ENCODE data around the gene GARNL3.
A peak's percentile ranks its signal among the peaks of the same experiment; 100 is the strongest.

GARNL3 gene

DNA sequence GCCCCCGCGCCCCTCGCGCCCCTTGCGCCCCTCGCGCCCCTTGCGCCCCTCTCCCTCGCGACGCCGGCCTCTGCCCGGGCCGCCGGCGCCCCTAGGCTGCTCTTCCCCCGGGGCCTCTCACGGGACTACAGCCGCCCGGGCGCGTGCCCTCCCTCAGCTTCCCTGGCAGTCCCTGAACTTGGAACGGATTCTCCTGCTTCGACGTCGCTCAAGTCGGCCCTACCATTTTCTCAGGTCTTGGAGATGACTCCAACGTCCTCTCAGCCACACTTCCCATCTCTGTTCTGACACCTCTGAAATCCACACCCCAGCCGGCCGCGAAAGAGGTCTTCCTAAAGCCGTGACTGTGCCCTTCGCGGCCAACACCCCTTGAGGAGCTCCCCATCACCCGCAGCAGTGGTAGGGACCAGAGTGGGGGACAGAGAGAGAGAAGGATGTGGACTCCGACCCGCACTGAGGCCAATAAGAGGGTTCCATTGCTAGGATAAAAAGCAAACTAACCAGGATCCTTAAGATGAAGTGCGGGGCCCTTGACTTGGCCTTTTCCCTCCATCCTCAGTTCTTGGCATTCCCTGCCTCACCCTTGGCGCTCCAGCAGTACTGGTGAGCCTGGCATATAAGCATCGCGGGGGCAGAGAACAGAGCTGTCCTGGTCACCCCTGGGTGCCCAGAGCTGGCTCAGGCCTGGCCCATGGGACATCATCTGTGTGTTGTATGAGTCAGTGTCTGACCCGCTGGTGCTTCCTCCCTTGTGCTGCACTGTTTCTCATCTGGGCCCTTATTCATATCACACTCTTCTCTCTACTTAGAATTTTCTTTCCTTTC is 38.6 kb upstream of the GARNL3 start:
- Mint-ChIP-seq H3K4me3 (peak overlapping the region; percentile 72), H3K27ac (peak overlapping the region; percentile 9), H3K4me1 (ENCODE audit: low read depth) (peaks cover 23% of the 10 kb centered on the region), H3K9me3 (no peaks in the 10 kb centered on the region), H3K27me3 (peaks cover 48% of the 10 kb centered on the region), H3K36me3 (ENCODE audit: low read depth) (peaks cover 5% of the 10 kb centered on the region)
- intact Hi-C loops (cut with micrococcal nuclease) = loop anchor here (2.0 to 10.0 kb wide), 3 partner anchors 19 to 199 kb away; partner anchors contain the start of genes SLC2A8 and ZNF79

DNA sequence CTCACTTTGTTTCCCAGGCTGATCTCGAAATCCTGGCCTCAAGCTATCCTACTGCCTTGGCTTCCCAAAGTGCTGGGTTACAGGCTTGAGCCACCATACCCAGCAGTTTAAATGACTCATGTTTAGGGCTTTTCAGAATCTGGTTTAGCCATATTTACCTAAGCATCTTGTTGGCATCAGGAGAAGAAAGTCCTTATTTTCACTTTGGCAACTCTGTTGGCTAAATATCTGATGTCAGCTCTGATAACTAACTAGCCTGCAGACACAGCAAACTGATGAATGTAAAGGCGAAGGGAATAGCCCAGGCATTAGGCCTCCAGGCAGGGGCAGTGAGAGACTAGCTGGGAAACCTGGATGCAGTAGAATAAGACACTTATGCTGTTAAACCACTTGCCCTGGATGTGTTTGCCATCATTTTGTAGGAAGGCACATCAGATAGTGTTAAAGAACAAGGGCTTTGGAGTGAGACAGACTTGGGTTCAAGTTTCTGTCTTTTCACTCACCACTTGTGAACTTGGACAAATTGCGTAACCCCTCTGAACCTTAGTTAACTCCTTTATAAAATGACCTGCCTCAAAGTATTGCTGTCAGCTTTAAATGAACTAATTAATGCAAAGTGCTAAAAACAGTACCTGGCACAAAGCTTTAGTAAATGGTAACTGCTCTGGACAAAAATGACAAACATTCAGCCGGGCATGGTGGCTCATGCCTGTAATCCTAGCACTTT is 34.7 kb upstream of the GARNL3 start:
- Mint-ChIP-seq H3K27ac (no peak overlapping the region), H3K4me1 (ENCODE audit: low read depth) (peaks cover 7% of the 10 kb centered on the region), H3K27me3 (peaks cover 30% of the 10 kb centered on the region), H3K36me3 (ENCODE audit: low read depth) (no peaks in the 10 kb centered on the region), H3K4me3 (no peak overlapping the region), H3K9me3 (no peaks in the 10 kb centered on the region)
- intact Hi-C loops (cut with micrococcal nuclease) = loop anchor here (5.0 to 10.0 kb wide), 2 partner anchors 167 to 195 kb away; partner anchors contain the start of genes SLC2A8 and ZNF79

DNA sequence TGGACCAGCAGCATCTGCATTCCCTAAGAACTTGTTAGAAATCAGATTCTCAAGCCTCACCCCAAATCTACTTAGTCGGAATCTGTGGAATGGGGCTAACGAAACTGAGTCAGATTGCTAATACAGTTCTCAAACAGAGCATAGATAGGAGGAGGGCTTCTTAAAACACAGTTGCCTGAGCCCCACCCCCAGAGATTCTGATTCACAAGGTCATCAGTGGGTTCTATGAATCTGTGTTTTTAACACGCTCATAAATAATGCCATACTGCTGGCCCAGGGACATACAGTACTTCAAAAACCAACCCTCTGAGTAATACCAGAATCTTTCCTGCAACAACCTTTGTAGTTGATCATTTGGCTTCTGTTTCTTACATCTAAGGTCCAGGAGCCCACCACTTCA is 32.9 kb upstream of the GARNL3 start:
- Mint-ChIP-seq H3K9me3 (no peaks in the 10 kb centered on the region), H3K4me1 (ENCODE audit: low read depth) (no peaks in the 10 kb centered on the region), H3K36me3 (ENCODE audit: low read depth) (no peaks in the 10 kb centered on the region), H3K4me3 (no peak overlapping the region), H3K27ac (no peak overlapping the region), H3K27me3 (peaks cover 24% of the 10 kb centered on the region)
- intact Hi-C loops (cut with micrococcal nuclease) = no loop called here

DNA sequence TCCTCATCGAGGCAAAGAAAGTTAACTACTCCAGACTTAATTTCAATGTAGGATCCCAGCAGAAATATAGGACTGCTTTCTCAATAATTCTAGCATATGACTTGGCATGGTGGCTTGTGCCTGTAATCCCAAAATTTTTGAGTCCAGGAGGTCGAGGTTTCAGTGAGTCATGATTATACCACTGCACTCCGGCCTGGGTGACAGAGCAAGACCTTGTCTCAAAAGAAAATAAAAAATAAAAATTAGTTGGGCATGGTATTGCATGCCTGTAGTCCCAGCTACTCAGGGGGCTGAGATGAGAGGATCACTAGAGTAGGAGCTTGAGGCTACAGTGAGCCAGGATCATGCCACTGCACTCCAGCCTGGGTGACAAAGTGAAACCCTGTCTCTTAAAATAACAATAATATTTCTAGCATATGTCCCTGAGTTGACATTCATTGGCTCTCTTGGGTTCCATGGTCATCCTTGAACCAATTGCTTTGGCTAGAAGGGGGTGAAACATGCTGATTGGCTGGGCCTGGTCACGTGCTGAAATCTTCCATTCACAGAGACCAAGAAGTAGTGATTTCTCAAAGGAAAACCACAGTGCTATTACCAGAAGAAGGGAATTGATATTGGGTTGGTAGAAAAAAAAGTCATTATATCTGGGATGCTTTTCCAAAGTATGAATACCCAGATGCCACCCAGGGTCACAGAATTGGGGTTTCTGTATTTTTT is 31.6 kb upstream of the GARNL3 start:
- H3K4me1 Mint-ChIP-seq (ENCODE audit: low read depth) = no peaks in the 10 kb centered on the region
- H3K4me3 Mint-ChIP-seq = no peak overlapping the region
- intact Hi-C loops (cut with micrococcal nuclease) = no loop called here
- peaks cover 14% of the 10 kb centered on the region for H3K27me3 Mint-ChIP-seq
- H3K36me3 Mint-ChIP-seq (ENCODE audit: low read depth) = no peaks in the 10 kb centered on the region
- no peak overlapping the region for H3K27ac Mint-ChIP-seq
- H3K9me3 Mint-ChIP-seq = no peaks in the 10 kb centered on the region

DNA sequence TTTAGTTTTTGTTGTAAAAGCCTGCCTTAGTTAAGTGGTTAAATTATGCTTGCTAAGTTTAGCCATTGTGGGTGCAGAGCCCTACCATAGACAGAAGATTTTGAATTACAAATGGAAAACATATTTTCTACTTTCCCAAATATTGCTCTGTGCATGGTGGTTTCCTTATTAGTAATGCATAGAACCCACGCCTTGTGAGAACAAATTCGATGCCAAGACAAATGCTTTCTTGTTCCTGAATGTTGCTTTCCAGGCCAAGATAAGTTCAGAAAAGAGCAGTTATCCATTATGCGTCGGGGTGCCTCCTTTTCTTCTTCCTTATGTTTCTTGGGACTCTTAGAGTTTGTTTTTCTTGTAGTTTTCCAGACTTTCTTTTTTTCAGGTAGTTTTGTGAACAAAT is 31.0 kb upstream of the GARNL3 start:
- Mint-ChIP-seq H3K27ac (no peak overlapping the region), H3K4me3 (no peak overlapping the region), H3K27me3 (peaks cover 14% of the 10 kb centered on the region), H3K9me3 (no peaks in the 10 kb centered on the region), H3K36me3 (ENCODE audit: low read depth) (no peaks in the 10 kb centered on the region), H3K4me1 (ENCODE audit: low read depth) (no peaks in the 10 kb centered on the region)
- intact Hi-C loops (cut with micrococcal nuclease) = no loop called here

DNA sequence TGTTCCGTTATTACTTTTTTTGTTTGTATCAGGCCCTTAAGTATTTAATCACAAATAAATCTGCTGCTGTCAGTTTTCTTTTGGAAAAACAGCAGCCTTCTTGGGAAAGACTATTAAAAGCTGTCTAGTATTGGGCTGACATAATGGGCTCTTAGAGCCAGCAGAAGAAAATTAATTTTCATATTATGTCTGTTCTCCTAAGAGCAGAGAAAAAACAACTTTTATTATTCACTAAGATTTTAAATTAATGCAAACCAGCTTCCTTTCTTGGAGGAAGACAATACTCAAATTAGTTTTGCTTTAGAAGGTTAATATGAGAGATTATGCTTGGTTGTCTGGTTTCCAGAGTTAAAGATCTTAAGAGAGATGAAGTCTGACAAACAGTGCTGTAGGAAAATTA is 30.6 kb upstream of the GARNL3 start:
- H3K27me3 Mint-ChIP-seq = peaks cover 12% of the 10 kb centered on the region
- H3K36me3 Mint-ChIP-seq (ENCODE audit: low read depth) = no peaks in the 10 kb centered on the region
- H3K4me1 Mint-ChIP-seq (ENCODE audit: low read depth) = no peaks in the 10 kb centered on the region
- intact Hi-C loops (cut with micrococcal nuclease) = no loop called here
- no peak overlapping the region for H3K4me3 Mint-ChIP-seq
- H3K27ac Mint-ChIP-seq = no peak overlapping the region
- H3K9me3 Mint-ChIP-seq = no peaks in the 10 kb centered on the region

DNA sequence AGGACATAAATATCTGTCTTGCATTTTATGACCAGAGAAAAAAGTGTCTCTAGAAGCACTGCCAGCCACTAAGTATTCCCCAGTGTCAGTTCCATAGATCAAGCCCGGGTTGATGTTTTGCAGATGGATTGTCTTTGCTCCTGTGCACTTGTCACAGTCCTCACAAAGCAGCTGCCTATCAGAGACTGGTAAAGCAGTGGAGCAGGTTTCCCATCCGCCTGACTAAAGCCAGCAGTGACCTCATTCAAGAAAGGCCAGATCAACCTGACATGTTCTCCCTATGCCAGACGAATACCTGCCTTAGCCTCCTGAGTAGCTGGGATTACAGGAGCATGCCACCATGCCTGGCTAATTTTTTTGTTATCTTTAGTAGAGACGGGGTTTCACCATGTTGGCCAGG is 26.8 kb upstream of the GARNL3 start:
- Mint-ChIP-seq H3K27ac (no peak overlapping the region), H3K9me3 (no peaks in the 10 kb centered on the region), H3K36me3 (ENCODE audit: low read depth) (no peaks in the 10 kb centered on the region), H3K4me3 (no peak overlapping the region), H3K27me3 (peaks cover 6% of the 10 kb centered on the region), H3K4me1 (ENCODE audit: low read depth) (no peaks in the 10 kb centered on the region)
- intact Hi-C loops (cut with micrococcal nuclease) = no loop called here

DNA sequence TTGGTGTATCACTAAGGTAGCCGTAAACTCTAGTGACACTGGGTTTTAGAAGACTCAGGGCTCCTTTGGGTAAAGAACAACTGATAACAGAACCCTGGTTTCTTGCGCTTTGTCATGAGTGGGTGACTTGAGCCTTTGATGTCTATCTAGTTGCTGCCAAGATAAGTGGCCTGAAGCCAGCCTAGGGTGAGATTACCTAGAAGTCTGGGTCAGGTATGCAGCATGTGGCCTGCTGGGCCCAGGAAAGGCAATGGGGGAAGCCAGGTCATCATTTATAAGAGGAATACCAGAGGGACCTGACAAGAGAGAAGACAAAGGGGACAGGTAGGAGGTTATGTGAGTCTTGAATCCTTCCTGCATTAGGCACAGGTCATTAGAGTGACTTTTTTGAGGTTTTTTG is 23.2 kb upstream of the GARNL3 start:
- no peak overlapping the region for H3K27ac Mint-ChIP-seq
- intact Hi-C loops (cut with micrococcal nuclease) = no loop called here
- no peaks in the 10 kb centered on the region for H3K36me3 Mint-ChIP-seq (ENCODE audit: low read depth)
- H3K9me3 Mint-ChIP-seq = no peaks in the 10 kb centered on the region
- no peak overlapping the region for H3K4me3 Mint-ChIP-seq
- peaks cover 2% of the 10 kb centered on the region for H3K27me3 Mint-ChIP-seq
- H3K4me1 Mint-ChIP-seq (ENCODE audit: low read depth) = peaks cover 6% of the 10 kb centered on the region

DNA sequence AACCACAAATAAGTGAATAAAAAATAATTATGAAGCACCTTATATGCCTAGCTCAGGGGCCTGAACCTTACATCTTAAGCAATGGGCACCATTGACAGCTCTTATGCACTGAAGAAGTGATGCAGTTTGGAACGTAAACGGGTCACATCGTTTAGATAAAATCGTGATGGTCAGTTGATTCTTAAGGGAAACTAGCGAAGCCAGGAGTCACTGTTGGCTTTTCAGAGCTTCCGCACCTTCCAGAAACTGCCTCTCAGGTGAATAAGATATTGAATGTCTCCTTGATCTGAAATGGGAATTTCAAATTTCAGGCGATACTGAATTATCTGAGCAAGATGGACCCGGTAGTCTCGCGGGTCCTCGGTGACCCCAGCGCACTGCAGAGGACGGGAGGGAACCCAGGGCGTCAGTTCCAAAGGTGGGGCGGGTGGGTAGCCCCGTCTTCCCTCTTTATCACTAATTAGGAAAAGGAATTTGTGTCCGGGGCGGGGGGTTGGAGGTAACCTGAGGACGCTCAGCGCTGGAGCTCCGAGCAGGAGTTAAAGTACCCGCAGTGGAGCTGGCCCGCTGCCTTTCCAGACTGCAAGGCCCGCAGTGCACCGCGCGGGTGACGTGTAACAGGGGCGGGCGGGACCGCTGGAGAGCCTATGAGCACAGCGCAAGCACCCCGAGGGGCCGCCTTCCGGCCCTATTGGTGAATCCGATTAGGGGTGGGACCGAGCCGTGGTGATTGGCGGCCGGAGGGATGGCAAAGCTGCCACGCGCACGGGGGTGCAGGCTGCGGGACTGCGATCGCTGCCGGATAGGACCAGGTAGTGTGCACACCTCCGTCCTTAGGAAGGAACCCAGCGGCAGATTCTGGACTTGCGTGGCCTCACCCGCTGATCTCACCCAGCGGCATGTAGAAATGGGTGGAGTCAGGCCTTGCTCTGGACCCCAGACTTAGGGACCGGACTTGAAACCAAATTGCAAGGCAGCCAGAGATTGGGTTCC is 19.7 kb upstream of the GARNL3 start:
- peaks cover 7% of the 10 kb centered on the region for H3K4me1 Mint-ChIP-seq (ENCODE audit: low read depth)

DNA sequence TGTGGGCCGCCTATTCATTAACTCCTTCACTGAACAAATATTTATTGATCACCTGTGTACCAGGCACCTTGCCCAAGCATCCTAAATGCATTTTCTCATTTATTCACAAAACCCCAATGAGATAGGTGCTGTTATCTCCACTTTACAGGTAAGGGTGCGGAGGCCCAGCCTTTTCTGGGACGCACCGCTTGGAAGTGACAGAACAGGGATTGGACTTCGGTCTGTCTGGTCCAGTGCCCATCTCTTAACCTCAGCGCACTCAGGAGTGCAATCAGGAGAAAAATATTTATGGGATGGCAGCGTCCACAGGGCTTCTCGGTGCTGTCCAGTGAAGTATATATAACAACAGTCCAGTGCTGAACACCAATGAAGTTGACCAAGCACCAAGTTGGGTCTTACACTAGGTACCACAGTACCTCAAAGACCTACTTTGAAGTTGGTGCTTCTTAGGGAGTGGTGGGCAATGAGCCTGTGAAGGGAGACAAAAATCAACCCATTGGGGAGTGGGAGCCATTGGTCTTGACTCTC is 18.9 kb upstream of the GARNL3 start:
- H3K27me3 Mint-ChIP-seq = peaks cover 8% of the 10 kb centered on the region
- peak overlapping the region; percentile 89 for H3K4me3 Mint-ChIP-seq
- no peaks in the 10 kb centered on the region for H3K9me3 Mint-ChIP-seq
- no peaks in the 10 kb centered on the region for H3K36me3 Mint-ChIP-seq (ENCODE audit: low read depth)
- peaks cover 7% of the 10 kb centered on the region for H3K4me1 Mint-ChIP-seq (ENCODE audit: low read depth)
- H3K27ac Mint-ChIP-seq = peak overlapping the region; percentile 87
- intact Hi-C loops (cut with micrococcal nuclease) = loop anchor here (2.0 kb wide), 1 partner anchor 21 kb away; no protein-coding TSS in a partner anchor

More for the DNA sequence above, 19.7 kb upstream of the GARNL3 start:
- no peaks in the 10 kb centered on the region for H3K36me3 Mint-ChIP-seq (ENCODE audit: low read depth)
- H3K27ac Mint-ChIP-seq = peak overlapping the region; percentile 87
- no peaks in the 10 kb centered on the region for H3K9me3 Mint-ChIP-seq
- peak overlapping the region; percentile 89 for H3K4me3 Mint-ChIP-seq
- peaks cover 5% of the 10 kb centered on the region for H3K27me3 Mint-ChIP-seq
- intact Hi-C loops (cut with micrococcal nuclease) = loop anchor here (2.0 kb wide), 1 partner anchor 20 kb away; no protein-coding TSS in a partner anchor

DNA sequence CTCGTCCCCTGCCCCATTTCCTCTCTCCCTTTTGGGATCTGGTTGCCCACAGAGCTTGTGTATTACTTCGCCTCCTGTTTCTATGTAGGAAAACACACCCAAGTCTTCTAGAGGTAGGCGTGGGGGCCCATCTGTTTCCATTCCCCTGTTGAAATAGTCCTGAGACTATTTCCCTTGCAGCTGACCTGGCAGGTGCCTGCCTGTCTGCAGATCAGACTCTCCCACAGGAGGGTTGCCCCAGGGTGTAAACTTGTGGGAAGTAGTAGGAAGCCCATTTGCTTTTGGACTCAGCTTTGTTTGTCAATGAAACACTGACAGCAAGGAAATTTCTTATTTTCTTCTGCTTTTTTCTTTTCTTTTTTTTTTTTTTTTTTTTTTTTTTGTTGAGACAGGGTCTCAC is 16.3 kb upstream of the GARNL3 start:
- Mint-ChIP-seq H3K27ac (no peak overlapping the region), H3K36me3 (ENCODE audit: low read depth) (no peaks in the 10 kb centered on the region), H3K27me3 (peaks cover 10% of the 10 kb centered on the region), H3K4me3 (no peak overlapping the region), H3K4me1 (ENCODE audit: low read depth) (peaks cover 7% of the 10 kb centered on the region), H3K9me3 (no peaks in the 10 kb centered on the region)
- intact Hi-C loops (cut with micrococcal nuclease) = no loop called here

DNA sequence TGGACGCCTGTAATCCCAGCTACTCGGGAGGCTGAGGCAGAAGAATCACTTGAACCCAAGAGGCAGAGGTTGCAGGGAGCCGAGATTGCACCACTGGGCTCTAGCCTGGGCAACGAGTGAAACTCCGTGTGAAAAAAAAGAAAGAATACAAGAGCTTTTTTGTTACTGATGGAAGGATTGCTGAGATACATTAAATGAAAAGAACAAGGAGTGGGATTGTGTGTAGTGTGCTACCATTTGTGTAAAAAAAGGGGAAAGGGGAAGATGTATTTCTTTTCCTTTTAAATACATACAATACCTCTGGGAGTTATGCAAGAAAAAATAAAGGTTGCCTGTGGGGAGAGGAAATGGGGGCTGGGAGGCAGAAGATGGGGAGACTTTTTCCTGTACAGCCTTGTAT is 14.7 kb upstream of the GARNL3 start:
- Mint-ChIP-seq H3K27ac (no peak overlapping the region), H3K27me3 (peaks cover 16% of the 10 kb centered on the region), H3K36me3 (ENCODE audit: low read depth) (no peaks in the 10 kb centered on the region), H3K4me3 (no peak overlapping the region), H3K9me3 (no peaks in the 10 kb centered on the region), H3K4me1 (ENCODE audit: low read depth) (peaks cover 7% of the 10 kb centered on the region)
- intact Hi-C loops (cut with micrococcal nuclease) = no loop called here

DNA sequence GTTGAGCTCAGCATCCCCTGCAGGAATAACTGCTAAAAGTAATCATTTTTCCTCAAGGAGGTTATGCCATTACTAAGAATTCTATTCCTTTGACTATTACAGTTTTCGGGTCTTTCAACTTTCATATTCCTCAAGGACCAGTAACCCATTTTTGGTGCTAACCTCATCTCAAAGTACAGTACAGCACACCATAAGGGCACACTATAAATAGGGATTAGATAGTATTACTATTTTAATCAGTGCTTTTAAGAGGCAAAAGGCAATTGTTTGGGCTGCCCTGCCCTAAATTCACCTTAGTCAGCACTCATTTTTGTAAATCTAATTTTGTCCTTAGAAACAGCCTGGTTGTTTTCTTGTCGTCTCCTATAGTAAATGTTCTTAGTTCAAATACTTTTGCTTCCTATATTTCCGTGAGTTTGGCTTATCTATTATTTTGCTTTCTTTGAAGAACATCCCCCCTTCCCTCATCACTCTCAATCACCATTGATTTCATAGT is 13.6 kb upstream of the GARNL3 start:
- Mint-ChIP-seq H3K9me3 (no peaks in the 10 kb centered on the region), H3K36me3 (ENCODE audit: low read depth) (no peaks in the 10 kb centered on the region), H3K4me1 (ENCODE audit: low read depth) (peaks cover 6% of the 10 kb centered on the region), H3K27me3 (peaks cover 18% of the 10 kb centered on the region), H3K27ac (no peak overlapping the region), H3K4me3 (no peak overlapping the region)
- intact Hi-C loops (cut with micrococcal nuclease) = no loop called here

Data from dendritic cell treated with granulocyte-macrophage colony-stimulating factor and Interleukin-4, amounts not matched to agents 40 ng/mL and 50 ng/mL, for 4 days (primary cell).